Liver (tissue), 9 donors: ENCODE data around the gene DIO1. TPM values are rescaled to one million over a fixed set of nuclear protein-coding genes. Genes with fewer than 3 reads are reported as not detected.

Experiments used
- DNase-seq: peaks from one replicate; pipeline ENCODE4 v3.0.0-alpha.2; 2017; ENCODE audit warnings: low spot score
- H3K27ac ChIP-seq, 2 donors: one replicate each; pipeline ENCODE4 v1.7.0; 2013; ENCODE audit warnings: inconsistent platforms in 2 of 2, low read length in 2 of 2, control low read depth in 1 of 2, low read depth in 1 of 2, mild to moderate bottlenecking in 1 of 2
- H3K27me3 ChIP-seq, 4 donors: one replicate each; pipeline versions ENCODE4 v1.6.1 to v1.7.0; 2013; ENCODE audit warnings: low read length in 3 of 4, inconsistent platforms in 1 of 4, mild to moderate bottlenecking in 1 of 4, moderate library complexity in 1 of 4; ENCODE audit not compliant: control insufficient read depth in 4 of 4, insufficient read depth in 4 of 4
- H3K36me3 ChIP-seq, 4 donors: one replicate each; pipeline versions ENCODE4 v1.6.1 to v1.7.0; 2013; ENCODE audit warnings: low read length in 3 of 4, mild to moderate bottlenecking in 3 of 4, low read depth in 1 of 4, moderate library complexity in 1 of 4; ENCODE audit not compliant: control insufficient read depth in 4 of 4, insufficient read depth in 3 of 4
- H3K4me1 ChIP-seq, 4 donors: one replicate each; pipeline versions ENCODE4 v1.6.1 to v1.7.0; 2013; ENCODE audit warnings: low read length in 3 of 4, mild to moderate bottlenecking in 3 of 4, moderate library complexity in 1 of 4; ENCODE audit not compliant: control insufficient read depth in 4 of 4, insufficient read depth in 4 of 4
- H3K4me3 ChIP-seq, 3 donors: one replicate each; pipeline versions ENCODE4 v1.6.1 to v1.7.0; 2013; ENCODE audit warnings: low read length in 3 of 3, control low read depth in 1 of 3, low read depth in 1 of 3, mild to moderate bottlenecking in 1 of 3
- H3K9ac ChIP-seq, 2 donors: one replicate each; pipeline ENCODE4 v1.7.0; 2013; ENCODE audit warnings: low read length in 2 of 2, mild to moderate bottlenecking in 2 of 2, moderate library complexity in 2 of 2, control low read depth in 1 of 2, low read depth in 1 of 2
- H3K9me3 ChIP-seq, 4 donors: one replicate each; pipeline versions ENCODE4 v1.6.1 to v1.7.0; 2013; ENCODE audit warnings: low read length in 3 of 4; ENCODE audit not compliant: control insufficient read depth in 4 of 4
- ATF3 ChIP-seq: IDR thresholded peaks from 2 replicates; pipeline ENCODE4 v1.6.1; 2016; ENCODE audit warnings: antibody characterized with exemption
- CTCF ChIP-seq: fragments of 150-350 bp; IDR thresholded peaks from 2 replicates; pipeline ENCODE4 v1.5.1; 2017; ENCODE audit warnings: improper control_type of control experiment, low read depth, low read length; ENCODE audit not compliant: missing input control
- EGR1 ChIP-seq, 2 donors: IDR thresholded peaks; 2 replicates each; pipeline ENCODE4 v1.6.1; 2016 to 2018; ENCODE audit warnings: antibody characterized with exemption in 2 of 2, low read depth in 2 of 2
- FOXA1 ChIP-seq: IDR thresholded peaks from 2 replicates; pipeline ENCODE4 v1.6.1; 2016; ENCODE audit warnings: antibody characterized with exemption
- FOXA2 ChIP-seq: IDR thresholded peaks from 2 replicates; pipeline ENCODE4 v1.6.1; 2016; ENCODE audit warnings: antibody characterized with exemption
- GABPA ChIP-seq, 2 donors: IDR thresholded peaks in 1 of 2; conservative IDR thresholded peaks in 1 of 2; 2 replicates each; pipeline ENCODE4 v1.6.1; 2016; ENCODE audit warnings: antibody characterized with exemption in 2 of 2, mild to moderate bottlenecking in 1 of 2, moderate library complexity in 1 of 2
- HNF4A ChIP-seq, 2 donors: conservative IDR thresholded peaks; 2 replicates each; pipeline ENCODE4 v1.6.1; 2016; ENCODE audit warnings: antibody characterized with exemption in 2 of 2, mild to moderate bottlenecking in 2 of 2
- HNF4G ChIP-seq: IDR thresholded peaks from 2 replicates; pipeline ENCODE4 v1.6.1; 2016; ENCODE audit warnings: antibody characterized with exemption
- JUND ChIP-seq, 2 donors: IDR thresholded peaks; 2 replicates each; pipeline ENCODE4 v1.6.1; 2016; ENCODE audit warnings: antibody characterized with exemption in 2 of 2
- MAX ChIP-seq: IDR thresholded peaks from 2 replicates; pipeline ENCODE4 v1.6.1; 2016; ENCODE audit warnings: antibody characterized with exemption
- NR2F2 ChIP-seq: IDR thresholded peaks from 2 replicates; pipeline ENCODE4 v1.6.1; 2016; ENCODE audit warnings: antibody characterized with exemption
- RAD21 ChIP-seq, 2 donors: IDR thresholded peaks; 2 replicates each; pipeline ENCODE4 v1.6.1; 2016; ENCODE audit warnings: antibody characterized with exemption in 2 of 2, mild to moderate bottlenecking in 2 of 2
- REST ChIP-seq: IDR thresholded peaks from 2 replicates; pipeline ENCODE4 v1.6.1; 2016; ENCODE audit warnings: antibody characterized with exemption, mild to moderate bottlenecking
- RXRA ChIP-seq, 2 donors: IDR thresholded peaks; 2 replicates each; pipeline ENCODE4 v1.6.1; 2017 to 2018; ENCODE audit warnings: antibody characterized with exemption in 2 of 2, mild to moderate bottlenecking in 1 of 2
- SP1 ChIP-seq: IDR thresholded peaks from 2 replicates; pipeline ENCODE4 v1.6.1; 2018; ENCODE audit warnings: antibody characterized with exemption, mild to moderate bottlenecking
- TAF1 ChIP-seq: conservative IDR thresholded peaks from 2 replicates; pipeline ENCODE4 v1.6.1; 2016; ENCODE audit warnings: antibody characterized with exemption, mild to moderate bottlenecking
- YY1 ChIP-seq: IDR thresholded peaks from 2 replicates; pipeline ENCODE4 v1.6.1; 2016; ENCODE audit warnings: antibody characterized with exemption, mild to moderate bottlenecking
- ZBTB33 ChIP-seq: IDR thresholded peaks from 2 replicates; pipeline ENCODE4 v1.6.1; 2016; ENCODE audit warnings: antibody characterized with exemption
- WGBS: extraction: QIAGEN DNeasy Blood & Tissue Kit; methylation state at CpG from one replicate; pipeline ENCODE4 v1.1.7; 2013; 5-methylcytosine and 5-hydroxymethylcytosine counted together
- polyA plus RNA-seq, 2 donors: library from polyadenylated mRNA; stranded (reverse) in 1 of 2; unstranded in 1 of 2; fragments of 200-250 nt in 1 of 2; fragments of >200 nt in 1 of 2; fragmentation: Nextera tagmentation in 1 of 2; extraction: Ambion mirVana in 1 of 2; gene quantifications; one replicate each; pipeline versions ENCODE4 v1.2.1 to v1.2.3, GENCODE V29; 2013 to 2015
- total RNA-seq, 2 donors: library from RNA; depleted of rRNA; stranded (reverse); fragments of >200 nt; gene quantifications; one replicate each; pipeline ENCODE4 v1.2.3, GENCODE V29; 2014
- donor health status: healthy.
- donor health status: healthy.
- donor health status: healthy.
- donor health status: healthy.
- donor health status: healthy.

DIO1 gene
- total RNA-seq (100 to 1,000 TPM in 1 of 2 donors, 10 to 100 TPM in 1; 36.5 to 155 TPM), polyA plus RNA-seq (100 to 1,000 TPM in 1 of 2 donors, 10 to 100 TPM in 1; 23.9 to 176 TPM)

- H3K4me1 ChIP-seq: peaks cover 8 to 50% (median 41%) of the 10 kb centered on the region in 4 donors
- peak; percentile 62 for DNase-seq
- 40% methylated on average over 14 of the region's 14 CpGs for WGBS
- H3K9ac ChIP-seq: peak within 1 kb of the TSS; percentile 8 to 20
- H3K27ac ChIP-seq: peak within 1 kb of the TSS; percentile 63 to 78
- no peaks in the 10 kb centered on the region for H3K9me3 ChIP-seq
- H3K27me3 ChIP-seq: no peaks in the 10 kb centered on the region
- peak within 1 kb of the TSS; percentile 32 to 84 (median 84) for H3K4me3 ChIP-seq
- H3K36me3 ChIP-seq: no peaks in the 10 kb centered on the region
- TF ChIP-seq YY1 (peak; percentile 57), TAF1 (peak; percentile 98), NR2F2 (no peak), RXRA (IDR thresholded peaks at IDR 0.05) (peak; percentile 79 to 88), RAD21 (IDR thresholded peaks at IDR 0.05) (peak; percentile 25 to 37), ATF3 (no peak), HNF4A (conservative IDR thresholded peaks at IDR 0.05) (peak; percentile 66 to 73), HNF4G (no peak), EGR1 (IDR thresholded peaks at IDR 0.05; ENCODE audit: low read depth in 2 of 2) (peak in 1 of 2 donors; percentile 27), FOXA2 (peak; percentile 43), GABPA (IDR thresholded peaks at IDR 0.05 in 1 of 2, conservative IDR thresholded peaks at IDR 0.05 in 1 of 2) (no peak), MAX (peak; percentile 46), SP1 (peak; percentile 62), FOXA1 (no peak), ZBTB33 (no peak), REST (peak; percentile 83), JUND (IDR thresholded peaks at IDR 0.05) (peak in 1 of 2 donors; percentile 35), CTCF (no peak)
Measured at GRCh38 chr1:53893999-53894636, at the start of gene DIO1. TSS of gene DIO1 (plus strand) at chr1:53894187. CDS start at chr1:53894211, 24 bp downstream.
